Measurements from ENCODE around the gene TRIM47.

The TRIM47 gene

DNA sequence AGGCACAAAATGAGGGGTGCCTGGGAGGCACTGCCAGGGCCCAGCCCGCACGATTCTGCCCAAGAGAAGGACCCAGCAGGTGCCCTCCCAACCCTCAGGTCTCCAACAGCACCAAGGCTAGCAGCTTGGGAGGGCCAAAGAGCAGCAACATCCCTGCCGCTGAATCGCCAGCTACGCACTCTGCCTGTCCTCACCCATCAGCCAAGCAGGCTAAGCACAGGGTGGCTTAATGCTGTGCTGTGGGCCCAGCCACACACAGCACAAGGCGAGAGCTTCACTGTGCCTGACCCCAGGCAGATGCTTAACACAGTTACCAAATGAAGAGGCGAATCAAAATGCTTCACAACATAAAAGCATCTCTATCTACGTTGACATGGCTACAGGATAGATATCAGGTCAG, 36.9 kb upstream of the TRIM47 start:
- no peak for DNase-seq (ENCODE audit: low read depth)
- TF ChIP-seq, protein P1, sequence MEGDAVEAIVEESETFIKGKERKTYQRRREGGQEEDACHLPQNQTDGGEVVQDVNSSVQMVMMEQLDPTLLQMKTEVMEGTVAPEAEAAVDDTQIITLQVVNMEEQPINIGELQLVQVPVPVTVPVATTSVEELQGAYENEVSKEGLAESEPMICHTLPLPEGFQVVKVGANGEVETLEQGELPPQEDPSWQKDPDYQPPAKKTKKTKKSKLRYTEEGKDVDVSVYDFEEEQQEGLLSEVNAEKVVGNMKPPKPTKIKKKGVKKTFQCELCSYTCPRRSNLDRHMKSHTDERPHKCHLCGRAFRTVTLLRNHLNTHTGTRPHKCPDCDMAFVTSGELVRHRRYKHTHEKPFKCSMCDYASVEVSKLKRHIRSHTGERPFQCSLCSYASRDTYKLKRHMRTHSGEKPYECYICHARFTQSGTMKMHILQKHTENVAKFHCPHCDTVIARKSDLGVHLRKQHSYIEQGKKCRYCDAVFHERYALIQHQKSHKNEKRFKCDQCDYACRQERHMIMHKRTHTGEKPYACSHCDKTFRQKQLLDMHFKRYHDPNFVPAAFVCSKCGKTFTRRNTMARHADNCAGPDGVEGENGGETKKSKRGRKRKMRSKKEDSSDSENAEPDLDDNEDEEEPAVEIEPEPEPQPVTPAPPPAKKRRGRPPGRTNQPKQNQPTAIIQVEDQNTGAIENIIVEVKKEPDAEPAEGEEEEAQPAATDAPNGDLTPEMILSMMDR (conservative IDR thresholded peaks at IDR 0.05; ENCODE audit: low read depth, low read length): no peak
- H3K4me3 ChIP-seq (ENCODE audit: low read depth, low read length): no peak overlapping the region

DNA sequence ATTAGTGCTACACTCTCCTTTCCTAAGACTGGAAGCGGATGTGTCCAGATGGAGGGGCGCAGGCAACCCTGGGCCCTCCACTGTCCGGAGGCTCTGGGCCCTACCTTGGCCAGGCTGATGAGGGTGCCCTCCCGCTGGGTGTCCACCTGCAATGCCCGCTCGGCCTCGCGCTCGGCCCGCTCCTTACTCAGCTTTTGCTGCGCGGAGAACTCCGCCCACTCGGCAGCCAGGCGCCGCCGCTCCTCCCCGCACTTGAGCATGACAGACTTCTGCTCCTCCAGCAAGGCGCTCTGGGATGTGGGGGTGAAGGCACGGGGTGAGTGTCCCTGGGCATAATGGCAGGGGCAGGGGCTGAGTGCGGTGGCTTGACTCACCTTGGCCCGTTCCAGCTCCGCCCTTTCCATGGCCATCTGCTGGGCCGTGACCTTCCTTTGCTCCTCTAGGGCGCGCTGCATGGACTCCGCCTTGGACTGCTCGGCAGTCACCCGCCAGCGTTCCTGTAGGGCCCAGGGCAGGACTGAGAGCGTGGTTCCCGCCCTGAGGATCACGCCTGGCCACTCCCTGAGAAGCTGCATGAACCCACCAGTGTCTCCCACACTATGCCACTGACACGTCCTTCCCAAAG, 36.4 kb upstream of the TRIM47 start:
- no peak for DNase-seq (ENCODE audit: low read depth)
- H3K4me3 ChIP-seq (ENCODE audit: low read depth, low read length): no peak overlapping the region
- TF ChIP-seq, protein P1 (conservative IDR thresholded peaks at IDR 0.05; ENCODE audit: low read depth, low read length): no peak

DNA sequence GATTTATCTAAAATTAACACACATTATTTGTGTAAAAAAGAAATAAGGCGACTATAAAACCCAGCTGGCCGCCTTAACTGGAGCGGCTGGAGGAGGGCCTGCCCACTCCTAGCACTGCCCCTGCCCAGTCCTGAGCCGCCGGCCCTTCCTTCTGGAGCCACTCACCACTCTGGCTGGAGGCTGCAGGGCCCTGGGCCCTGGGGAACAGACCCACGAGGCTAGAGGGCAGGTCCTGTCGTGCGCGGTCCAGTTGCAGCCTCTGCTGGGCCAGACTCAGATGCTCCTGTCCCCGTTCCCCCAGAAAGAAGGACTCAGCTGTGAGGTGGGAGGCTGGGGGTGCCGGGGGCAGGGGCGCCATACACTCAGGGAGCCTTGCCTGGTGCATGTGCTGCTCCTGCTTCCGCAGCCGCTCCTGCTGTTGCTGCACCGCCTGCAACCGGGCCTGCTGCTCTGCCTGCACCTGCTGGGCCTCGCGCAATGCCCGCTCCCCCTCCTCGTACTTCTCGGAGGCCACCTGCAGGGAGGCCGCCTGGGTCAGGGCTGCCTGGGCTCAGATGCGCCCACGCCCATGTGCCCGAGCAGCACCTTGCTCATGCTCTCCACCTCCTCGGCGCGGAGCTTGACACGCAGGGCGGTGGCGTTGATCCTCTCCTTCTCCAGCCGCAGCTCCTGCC, 35.3 kb upstream of the TRIM47 start:
- TF ChIP-seq, protein P1 (conservative IDR thresholded peaks at IDR 0.05; ENCODE audit: low read depth, low read length): no peak
- DNase-seq (ENCODE audit: low read depth): no peak
- no peak overlapping the region for H3K4me3 ChIP-seq (ENCODE audit: low read depth, low read length)

- TF ChIP-seq, protein P1 (conservative IDR thresholded peaks at IDR 0.05; ENCODE audit: low read depth, low read length): no peak
- no peak overlapping the region for H3K4me3 ChIP-seq (ENCODE audit: low read depth, low read length)
- no peak for DNase-seq (ENCODE audit: low read depth)
Measured at GRCh38 chr17:75910699-75911098, 32.3 kb upstream of the TRIM47 start.

DNA sequence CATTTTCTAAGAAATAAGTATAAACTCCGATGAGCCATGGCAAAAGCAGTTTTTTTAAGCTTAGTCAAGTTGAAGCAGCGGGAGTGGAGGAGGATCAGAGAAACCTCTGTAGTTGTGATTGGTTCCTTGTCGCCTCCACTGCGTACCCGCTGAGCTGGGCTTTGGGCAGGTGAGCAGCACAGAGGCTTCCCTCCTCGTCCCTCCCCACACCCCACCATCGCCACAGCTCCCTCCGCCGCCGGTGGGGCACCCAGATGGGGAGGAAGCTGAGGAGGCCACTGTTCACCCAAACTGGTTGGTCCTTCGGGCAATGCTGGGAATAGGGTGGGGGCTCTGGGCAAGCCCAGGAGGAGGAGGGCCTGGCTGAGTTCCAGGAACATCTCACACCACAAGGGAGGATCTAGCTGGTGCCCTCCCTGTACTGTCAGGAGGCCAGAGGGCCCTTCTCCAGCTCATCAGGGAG, 31.5 kb upstream of the TRIM47 start:
- TF ChIP-seq, protein P1 (conservative IDR thresholded peaks at IDR 0.05; ENCODE audit: low read depth, low read length): no peak
- DNase-seq (ENCODE audit: low read depth): no peak
- H3K4me3 ChIP-seq (ENCODE audit: low read depth, low read length): no peak overlapping the region

DNA sequence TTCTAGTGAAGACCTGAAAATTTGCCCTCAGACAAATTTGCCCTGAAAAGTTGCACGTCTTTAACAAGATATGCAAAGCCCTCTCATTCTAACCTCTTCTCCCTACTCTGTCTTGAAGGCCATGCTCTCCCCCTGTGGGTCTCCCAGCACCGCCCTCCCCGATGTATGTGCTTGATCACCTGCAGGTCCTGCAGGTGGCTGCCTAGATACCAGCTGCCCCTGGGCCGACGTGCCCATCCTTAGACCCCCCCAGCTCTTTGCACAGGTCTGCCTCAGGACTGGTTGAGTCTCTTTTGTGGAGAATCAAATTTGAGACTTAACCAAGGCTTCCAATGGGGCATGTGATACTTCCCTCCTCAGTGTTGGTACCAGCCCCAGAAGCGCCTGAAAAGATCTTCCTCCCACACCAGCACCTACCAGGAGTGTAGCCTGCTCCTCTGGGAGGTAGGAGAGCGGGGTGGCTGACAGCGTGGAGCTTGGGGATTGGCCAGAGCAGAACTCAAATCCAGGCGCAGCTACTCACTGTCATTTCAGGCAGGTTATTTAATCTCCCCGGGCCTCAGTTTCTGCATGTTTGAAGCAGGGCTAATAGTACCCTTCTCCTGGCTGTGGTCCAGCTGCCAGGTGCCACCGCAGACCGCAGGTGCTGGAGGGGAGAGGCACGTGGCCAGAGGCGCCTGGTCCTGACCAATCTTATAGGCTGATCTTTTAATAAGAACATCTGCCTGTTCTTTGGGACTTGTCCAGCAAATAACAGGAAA, 30.9 kb upstream of the TRIM47 start:
- no peak overlapping the region for H3K4me3 ChIP-seq (ENCODE audit: low read depth, low read length)
- TF ChIP-seq, protein P1 (conservative IDR thresholded peaks at IDR 0.05; ENCODE audit: low read depth, low read length): no peak

More for the DNA sequence above, 30.9 kb upstream of the TRIM47 start:
- DNase-seq (ENCODE audit: low read depth): no peak

All from choroid plexus epithelial cell (primary cell).